ENCODE data around the gene CLDN6. TPM values are rescaled to one million over a fixed set of nuclear protein-coding genes. Genes with fewer than 3 reads are reported as not detected.

CLDN6 gene
- total and polyA plus RNA-seq, 2 of the 13 experiments (the other 11 are each of a cell fraction or from before 2014, with no cell fraction given), result 5.9 to 7.6 TPM

DNA sequence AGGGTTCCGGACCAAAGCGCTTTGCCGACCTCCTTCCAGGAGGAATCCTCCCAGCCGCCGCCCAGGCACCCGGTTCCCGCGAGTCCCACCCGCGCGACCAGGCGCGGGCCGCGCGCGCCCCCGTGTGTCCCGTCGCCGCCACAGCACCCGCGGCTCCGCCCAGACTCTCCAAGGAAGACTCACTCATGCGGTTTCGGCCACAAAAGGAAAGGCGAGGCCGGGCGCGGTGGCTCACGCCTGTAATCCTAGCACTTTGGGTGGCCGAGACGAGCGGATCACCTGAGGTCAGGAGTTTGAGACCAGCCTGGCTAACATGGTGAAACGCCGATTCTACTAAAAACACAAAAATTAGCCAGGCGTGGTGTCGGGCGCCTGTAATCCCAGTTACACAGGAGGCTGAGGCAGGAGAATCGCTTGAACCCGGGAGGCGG lies 34.3 kb downstream of the CLDN6 start (continued):
- TF ChIP-seq HOXA9 (CRISPR knock-in tag; IDR thresholded peaks at IDR 0.05; ENCODE audit: borderline replicate concordance) (no peak), ZNF124 (CRISPR knock-in tag; IDR thresholded peaks at IDR 0.05) (no peak), ZNF891 (CRISPR knock-in tag; IDR thresholded peaks at IDR 0.05) (peak; percentile 63; the same call in 1 of the 2 replicates), PTBP1 (IDR thresholded peaks at IDR 0.05; ENCODE audit: low read depth, low read length, poor library complexity, severe bottlenecking) (no peak), ZNF292 (CRISPR knock-in tag; IDR thresholded peaks at IDR 0.05; ENCODE audit: borderline replicate concordance, low read depth) (no peak), NCOA1 (CRISPR knock-in tag; IDR thresholded peaks at IDR 0.05) (no peak), ZNF878 (CRISPR knock-in tag; IDR thresholded peaks at IDR 0.05) (no peak), ZNF510 (CRISPR knock-in tag; IDR thresholded peaks at IDR 0.05; ENCODE audit: low read depth) (no peak), NR2F1 (CRISPR knock-in tag; IDR thresholded peaks at IDR 0.05) (no peak), ZNF331 (CRISPR knock-in tag; IDR thresholded peaks at IDR 0.05) (peak; percentile 54; the same call in 1 of the 2 replicates), ETV6 (CRISPR knock-in tag; conservative IDR thresholded peaks at IDR 0.05) (no peak; the same call in 1 of the 2 replicates), HCFC1 (IDR thresholded peaks at IDR 0.05; ENCODE audit: low read depth, low read length) (no peak), ZFAT (CRISPR knock-in tag; conservative IDR thresholded peaks at IDR 0.05) (no peak), SPEN (CRISPR knock-in tag; IDR thresholded peaks at IDR 0.05; ENCODE audit: low read depth) (no peak)
- TF ChIP-seq, protein P1, sequence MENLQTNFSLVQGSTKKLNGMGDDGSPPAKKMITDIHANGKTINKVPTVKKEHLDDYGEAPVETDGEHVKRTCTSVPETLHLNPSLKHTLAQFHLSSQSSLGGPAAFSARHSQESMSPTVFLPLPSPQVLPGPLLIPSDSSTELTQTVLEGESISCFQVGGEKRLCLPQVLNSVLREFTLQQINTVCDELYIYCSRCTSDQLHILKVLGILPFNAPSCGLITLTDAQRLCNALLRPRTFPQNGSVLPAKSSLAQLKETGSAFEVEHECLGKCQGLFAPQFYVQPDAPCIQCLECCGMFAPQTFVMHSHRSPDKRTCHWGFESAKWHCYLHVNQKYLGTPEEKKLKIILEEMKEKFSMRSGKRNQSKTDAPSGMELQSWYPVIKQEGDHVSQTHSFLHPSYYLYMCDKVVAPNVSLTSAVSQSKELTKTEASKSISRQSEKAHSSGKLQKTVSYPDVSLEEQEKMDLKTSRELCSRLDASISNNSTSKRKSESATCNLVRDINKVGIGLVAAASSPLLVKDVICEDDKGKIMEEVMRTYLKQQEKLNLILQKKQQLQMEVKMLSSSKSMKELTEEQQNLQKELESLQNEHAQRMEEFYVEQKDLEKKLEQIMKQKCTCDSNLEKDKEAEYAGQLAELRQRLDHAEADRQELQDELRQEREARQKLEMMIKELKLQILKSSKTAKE (CRISPR knock-in tag; IDR thresholded peaks at IDR 0.05; ENCODE audit: borderline replicate concordance), result no peak
- TF ChIP-seq, protein P2, sequence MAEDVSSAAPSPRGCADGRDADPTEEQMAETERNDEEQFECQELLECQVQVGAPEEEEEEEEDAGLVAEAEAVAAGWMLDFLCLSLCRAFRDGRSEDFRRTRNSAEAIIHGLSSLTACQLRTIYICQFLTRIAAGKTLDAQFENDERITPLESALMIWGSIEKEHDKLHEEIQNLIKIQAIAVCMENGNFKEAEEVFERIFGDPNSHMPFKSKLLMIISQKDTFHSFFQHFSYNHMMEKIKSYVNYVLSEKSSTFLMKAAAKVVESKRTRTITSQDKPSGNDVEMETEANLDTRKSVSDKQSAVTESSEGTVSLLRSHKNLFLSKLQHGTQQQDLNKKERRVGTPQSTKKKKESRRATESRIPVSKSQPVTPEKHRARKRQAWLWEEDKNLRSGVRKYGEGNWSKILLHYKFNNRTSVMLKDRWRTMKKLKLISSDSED (CRISPR knock-in tag; IDR thresholded peaks at IDR 0.05), result no peak
- TF ChIP-seq, protein P3, sequence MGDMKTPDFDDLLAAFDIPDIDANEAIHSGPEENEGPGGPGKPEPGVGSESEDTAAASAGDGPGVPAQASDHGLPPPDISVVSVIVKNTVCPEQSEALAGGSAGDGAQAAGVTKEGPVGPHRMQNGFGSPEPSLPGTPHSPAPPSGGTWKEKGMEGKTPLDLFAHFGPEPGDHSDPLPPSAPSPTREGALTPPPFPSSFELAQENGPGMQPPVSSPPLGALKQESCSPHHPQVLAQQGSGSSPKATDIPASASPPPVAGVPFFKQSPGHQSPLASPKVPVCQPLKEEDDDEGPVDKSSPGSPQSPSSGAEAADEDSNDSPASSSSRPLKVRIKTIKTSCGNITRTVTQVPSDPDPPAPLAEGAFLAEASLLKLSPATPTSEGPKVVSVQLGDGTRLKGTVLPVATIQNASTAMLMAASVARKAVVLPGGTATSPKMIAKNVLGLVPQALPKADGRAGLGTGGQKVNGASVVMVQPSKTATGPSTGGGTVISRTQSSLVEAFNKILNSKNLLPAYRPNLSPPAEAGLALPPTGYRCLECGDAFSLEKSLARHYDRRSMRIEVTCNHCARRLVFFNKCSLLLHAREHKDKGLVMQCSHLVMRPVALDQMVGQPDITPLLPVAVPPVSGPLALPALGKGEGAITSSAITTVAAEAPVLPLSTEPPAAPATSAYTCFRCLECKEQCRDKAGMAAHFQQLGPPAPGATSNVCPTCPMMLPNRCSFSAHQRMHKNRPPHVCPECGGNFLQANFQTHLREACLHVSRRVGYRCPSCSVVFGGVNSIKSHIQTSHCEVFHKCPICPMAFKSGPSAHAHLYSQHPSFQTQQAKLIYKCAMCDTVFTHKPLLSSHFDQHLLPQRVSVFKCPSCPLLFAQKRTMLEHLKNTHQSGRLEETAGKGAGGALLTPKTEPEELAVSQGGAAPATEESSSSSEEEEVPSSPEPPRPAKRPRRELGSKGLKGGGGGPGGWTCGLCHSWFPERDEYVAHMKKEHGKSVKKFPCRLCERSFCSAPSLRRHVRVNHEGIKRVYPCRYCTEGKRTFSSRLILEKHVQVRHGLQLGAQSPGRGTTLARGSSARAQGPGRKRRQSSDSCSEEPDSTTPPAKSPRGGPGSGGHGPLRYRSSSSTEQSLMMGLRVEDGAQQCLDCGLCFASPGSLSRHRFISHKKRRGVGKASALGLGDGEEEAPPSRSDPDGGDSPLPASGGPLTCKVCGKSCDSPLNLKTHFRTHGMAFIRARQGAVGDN (CRISPR knock-in tag; IDR thresholded peaks at IDR 0.05), result peak; percentile 81
- TF ChIP-seq, protein P4, sequence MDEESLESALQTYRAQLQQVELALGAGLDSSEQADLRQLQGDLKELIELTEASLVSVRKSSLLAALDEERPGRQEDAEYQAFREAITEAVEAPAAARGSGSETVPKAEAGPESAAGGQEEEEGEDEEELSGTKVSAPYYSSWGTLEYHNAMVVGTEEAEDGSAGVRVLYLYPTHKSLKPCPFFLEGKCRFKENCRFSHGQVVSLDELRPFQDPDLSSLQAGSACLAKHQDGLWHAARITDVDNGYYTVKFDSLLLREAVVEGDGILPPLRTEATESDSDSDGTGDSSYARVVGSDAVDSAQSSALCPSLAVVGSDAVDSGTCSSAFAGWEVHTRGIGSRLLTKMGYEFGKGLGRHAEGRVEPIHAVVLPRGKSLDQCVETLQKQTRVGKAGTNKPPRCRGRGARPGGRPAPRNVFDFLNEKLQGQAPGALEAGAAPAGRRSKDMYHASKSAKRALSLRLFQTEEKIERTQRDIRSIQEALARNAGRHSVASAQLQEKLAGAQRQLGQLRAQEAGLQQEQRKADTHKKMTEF (CRISPR knock-in tag; IDR thresholded peaks at IDR 0.05), result no peak
- TF ChIP-seq, protein P5, sequence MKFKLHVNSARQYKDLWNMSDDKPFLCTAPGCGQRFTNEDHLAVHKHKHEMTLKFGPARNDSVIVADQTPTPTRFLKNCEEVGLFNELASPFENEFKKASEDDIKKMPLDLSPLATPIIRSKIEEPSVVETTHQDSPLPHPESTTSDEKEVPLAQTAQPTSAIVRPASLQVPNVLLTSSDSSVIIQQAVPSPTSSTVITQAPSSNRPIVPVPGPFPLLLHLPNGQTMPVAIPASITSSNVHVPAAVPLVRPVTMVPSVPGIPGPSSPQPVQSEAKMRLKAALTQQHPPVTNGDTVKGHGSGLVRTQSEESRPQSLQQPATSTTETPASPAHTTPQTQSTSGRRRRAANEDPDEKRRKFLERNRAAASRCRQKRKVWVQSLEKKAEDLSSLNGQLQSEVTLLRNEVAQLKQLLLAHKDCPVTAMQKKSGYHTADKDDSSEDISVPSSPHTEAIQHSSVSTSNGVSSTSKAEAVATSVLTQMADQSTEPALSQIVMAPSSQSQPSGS (CRISPR knock-in tag; IDR thresholded peaks at IDR 0.05), result no peak
